OCI-LY1 (cell line): ENCODE data around the gene THAP8.
"Not testable (repeated sequence)": the region's sequence is repeated elsewhere in the genome, so short reads cannot be mapped to it uniquely, and the experiment has no call there.

ENCODE experiments used
- H2AFZ ChIP-seq: fragments of 200-600 bp; sonication (generic), shearing (Covaris generic); 2 replicates; pipeline ENCODE4 v1.6.0; 2014; ENCODE audit warnings: antibody characterized with exemption, mild to moderate bottlenecking, low read length
- H3F3A ChIP-seq: fragments of 200-600 bp; sonication (generic), shearing (Covaris generic); 2 replicates; pipeline ENCODE4 v1.6.0; 2014; ENCODE audit warnings: mild to moderate bottlenecking, antibody characterized with exemption, low read length, moderate library complexity; ENCODE audit not compliant: insufficient read depth
- H3K27ac ChIP-seq: fragments of 200-600 bp; sonication (generic); 2 replicates; pipeline ENCODE4 v1.5.1; 2014; ENCODE audit warnings: low read length, mixed run types, mild to moderate bottlenecking, low read depth; ENCODE audit not compliant: poor library complexity, severe bottlenecking
- H3K27me3 ChIP-seq: fragments of 200-600 bp; sonication (generic); 2 replicates; pipeline ENCODE4 v1.6.0; 2014; ENCODE audit warnings: antibody characterized with exemption, mild to moderate bottlenecking, low read length, moderate library complexity; ENCODE audit not compliant: insufficient read depth
- H3K36me3 ChIP-seq: fragments of 200-600 bp; sonication (generic); 2 replicates; pipeline ENCODE4 v1.6.1; 2014; ENCODE audit warnings: mild to moderate bottlenecking, antibody characterized with exemption, low read length, moderate library complexity, mixed read lengths; ENCODE audit not compliant: insufficient read depth
- H3K4me1 ChIP-seq: fragments of 200-600 bp; sonication (generic); 2 replicates; pipeline ENCODE4 v1.5.1; 2014; ENCODE audit warnings: mild to moderate bottlenecking, low read length, moderate library complexity; ENCODE audit not compliant: insufficient read depth, severe bottlenecking
- H3K4me2 ChIP-seq: fragments of 200-600 bp; sonication (generic), shearing (Covaris generic); 2 replicates; pipeline ENCODE4 v1.6.1; 2014; ENCODE audit warnings: low read length
- H3K4me3 ChIP-seq: fragments of 200-600 bp; sonication (generic); 2 replicates; pipeline ENCODE4 v1.5.1; 2014; ENCODE audit warnings: low read length, low read depth, mild to moderate bottlenecking, mixed read lengths; ENCODE audit not compliant: poor library complexity, severe bottlenecking
- H3K79me2 ChIP-seq: fragments of 200-600 bp; shearing (Covaris generic); 2 replicates; pipeline ENCODE4 v1.6.1; 2016; ENCODE audit warnings: mixed run types, low read length, mixed read lengths; ENCODE audit not compliant: insufficient read depth
- H3K9ac ChIP-seq: fragments of 200-600 bp; sonication (generic), shearing (Covaris generic); 2 replicates; pipeline ENCODE4 v1.6.1; 2014; ENCODE audit warnings: mild to moderate bottlenecking, low read length, mixed read lengths
- H3K9me2 ChIP-seq: fragments of 200-600 bp; sonication (generic), shearing (Covaris generic); 2 replicates; pipeline ENCODE4 v1.6.1; 2014; ENCODE audit warnings: low read depth, mild to moderate bottlenecking, low read length, mixed read lengths
- H3K9me3 ChIP-seq: fragments of 200-600 bp; shearing (Covaris generic); 2 replicates; pipeline ENCODE4 v1.6.1; 2014; ENCODE audit warnings: low read length, mixed read lengths
- H4K20me1 ChIP-seq: fragments of 200-600 bp; sonication (generic), shearing (Covaris generic); 2 replicates; pipeline ENCODE4 v1.6.0; 2016; ENCODE audit warnings: mild to moderate bottlenecking, low read length; ENCODE audit not compliant: insufficient read depth
- EZH2 ChIP-seq: fragments of 200-600 bp; sonication (generic), shearing (Covaris generic); IDR thresholded peaks from 2 replicates; pipeline ENCODE4 v1.8.0; 2017; ENCODE audit warnings: borderline replicate concordance, mixed run types, mild to moderate bottlenecking, antibody characterized with exemption, low read length, moderate library complexity, mixed read lengths
- TF ChIP-seq, protein P1 (sequence below): fragments of 200-600 bp; sonication (generic), shearing (Covaris generic); IDR thresholded peaks from 2 replicates; pipeline ENCODE4 v1.5.1; 2017; ENCODE audit warnings: mild to moderate bottlenecking, antibody characterized with exemption, low read length, moderate library complexity, mixed read lengths

The THAP8 gene

GRCh38 chr19:36043952-36044351 lies 10.1 kb downstream of the THAP8 start:
- Histone ChIP-seq H3K4me1 (no peaks in the 10 kb centered on the region), H3K9ac (no peak overlapping the region), H2AFZ (no peak overlapping the region), H3K9me2 (no peaks in the 10 kb centered on the region), H3K9me3 (no peaks in the 10 kb centered on the region), H3K27ac (no peak overlapping the region), H4K20me1 (no peaks in the 10 kb centered on the region), H3K27me3 (no peaks in the 10 kb centered on the region), H3K79me2 (no peaks in the 10 kb centered on the region), H3K36me3 (no peaks in the 10 kb centered on the region), H3K4me2 (no peak overlapping the region), H3F3A (no peaks in the 10 kb centered on the region), H3K4me3 (no peak overlapping the region)
- no peak for TF ChIP-seq EZH2
- TF ChIP-seq, protein P1, sequence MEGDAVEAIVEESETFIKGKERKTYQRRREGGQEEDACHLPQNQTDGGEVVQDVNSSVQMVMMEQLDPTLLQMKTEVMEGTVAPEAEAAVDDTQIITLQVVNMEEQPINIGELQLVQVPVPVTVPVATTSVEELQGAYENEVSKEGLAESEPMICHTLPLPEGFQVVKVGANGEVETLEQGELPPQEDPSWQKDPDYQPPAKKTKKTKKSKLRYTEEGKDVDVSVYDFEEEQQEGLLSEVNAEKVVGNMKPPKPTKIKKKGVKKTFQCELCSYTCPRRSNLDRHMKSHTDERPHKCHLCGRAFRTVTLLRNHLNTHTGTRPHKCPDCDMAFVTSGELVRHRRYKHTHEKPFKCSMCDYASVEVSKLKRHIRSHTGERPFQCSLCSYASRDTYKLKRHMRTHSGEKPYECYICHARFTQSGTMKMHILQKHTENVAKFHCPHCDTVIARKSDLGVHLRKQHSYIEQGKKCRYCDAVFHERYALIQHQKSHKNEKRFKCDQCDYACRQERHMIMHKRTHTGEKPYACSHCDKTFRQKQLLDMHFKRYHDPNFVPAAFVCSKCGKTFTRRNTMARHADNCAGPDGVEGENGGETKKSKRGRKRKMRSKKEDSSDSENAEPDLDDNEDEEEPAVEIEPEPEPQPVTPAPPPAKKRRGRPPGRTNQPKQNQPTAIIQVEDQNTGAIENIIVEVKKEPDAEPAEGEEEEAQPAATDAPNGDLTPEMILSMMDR, result no peak

DNA sequence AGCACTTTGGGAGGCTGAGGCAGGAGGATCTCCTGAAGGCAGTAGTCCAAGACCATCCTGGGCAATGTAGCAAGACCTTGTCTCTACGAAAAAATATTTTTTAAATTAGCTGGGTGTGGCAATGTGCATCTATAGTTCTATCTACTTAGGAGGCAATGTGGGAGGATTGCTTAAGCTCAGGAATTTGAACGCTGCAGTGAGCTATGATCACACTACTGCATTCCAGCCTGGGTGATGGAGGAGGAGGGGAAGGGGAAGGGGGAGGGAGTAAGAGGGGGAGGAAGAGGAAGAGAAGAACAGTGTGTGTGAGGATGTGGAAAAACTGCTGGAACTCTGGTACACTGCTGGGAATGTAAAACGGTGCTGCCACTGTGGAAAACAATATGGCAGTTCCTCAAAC lies 12.3 kb downstream of the THAP8 start:
- H3K27me3 ChIP-seq, result no peaks in the 10 kb centered on the region
- no peaks in the 10 kb centered on the region for H3K79me2 ChIP-seq
- H3K9ac ChIP-seq, result no peak overlapping the region
- no peaks in the 10 kb centered on the region for H3F3A ChIP-seq
- H3K4me3 ChIP-seq, result no peak overlapping the region
- H3K36me3 ChIP-seq, result no peaks in the 10 kb centered on the region
- no peaks in the 10 kb centered on the region for H4K20me1 ChIP-seq
- H3K4me1 ChIP-seq, result no peaks in the 10 kb centered on the region
- TF ChIP-seq, protein P1, result no peak
- no peak for TF ChIP-seq EZH2
- H2AFZ ChIP-seq, result no peak overlapping the region
- no peak overlapping the region for H3K27ac ChIP-seq
- no peaks in the 10 kb centered on the region for H3K9me3 ChIP-seq
- H3K4me2 ChIP-seq, result no peak overlapping the region
- no peaks in the 10 kb centered on the region for H3K9me2 ChIP-seq

- not testable (repeated sequence) for H3K4me3 ChIP-seq, H3K4me1 ChIP-seq, H2AFZ ChIP-seq, H3K27ac ChIP-seq, H3K9me2 ChIP-seq, H3K36me3 ChIP-seq, H3K27me3 ChIP-seq, H3K9me3 ChIP-seq, H3F3A ChIP-seq, H3K9ac ChIP-seq, H3K79me2 ChIP-seq, H3K4me2 ChIP-seq, H4K20me1 ChIP-seq
These were observed 13.0 kb downstream of the THAP8 start for GRCh38 chr19:36041092-36041491.

- H3K79me2 ChIP-seq, result no peaks in the 10 kb centered on the region
- H3K36me3 ChIP-seq, result no peaks in the 10 kb centered on the region
- H3F3A ChIP-seq, result no peaks in the 10 kb centered on the region
- H3K9me3 ChIP-seq, result no peaks in the 10 kb centered on the region
- H2AFZ ChIP-seq, result no peak overlapping the region
- no peaks in the 10 kb centered on the region for H3K9me2 ChIP-seq
- TF ChIP-seq, protein P1, result no peak
- no peak for TF ChIP-seq EZH2
- no peak overlapping the region for H3K9ac ChIP-seq
- no peak overlapping the region for H3K4me3 ChIP-seq
- H3K4me1 ChIP-seq, result no peaks in the 10 kb centered on the region
- no peak overlapping the region for H3K27ac ChIP-seq
- H3K4me2 ChIP-seq, result no peak overlapping the region
- H4K20me1 ChIP-seq, result no peaks in the 10 kb centered on the region
- no peaks in the 10 kb centered on the region for H3K27me3 ChIP-seq
These were observed 13.6 kb downstream of the THAP8 start for GRCh38 chr19:36040495-36040894.
